Heart left ventricle (tissue), 13 donors: ENCODE results near the gene GRPEL2.

Source experiments
- POLR2A ChIP-seq, 2 donors: fragments of 450-650 bp; IDR thresholded peaks; one replicate each; pipeline ENCODE4 v1.6.1; 2017; ENCODE audit warnings: antibody characterized with exemption in 2 of 2, mild to moderate bottlenecking in 2 of 2, moderate library complexity in 2 of 2
- TF ChIP-seq, protein P1 (sequence below), 12 donors: fragments of 200-600 bp; sonication (generic) in 4 of 12; IDR thresholded peaks; one replicate each; pipeline versions ENCODE4 v1.5.0 to v1.8.0; 2018 to 2022; ENCODE audit warnings: antibody characterized with exemption in 12 of 12, mild to moderate bottlenecking in 5 of 12
- donor health status: ischemic (EF 13 %, LVEDD 7.1; RV severe dilation, severe dysfunction).
- donor health status: DM: no; HTN: yes; CAD: no.
- donor health status: DM: no; HTN: no; CAD: no.
- donor health status: ischemic (EF 25% LVEDD 6.9; RV normal size, moderate dysfunction).
- donor health status: ischemic (EF 25% LVEDD 5.7; RV mildly dilated, moderate dysfunction).
- donor health status: ischemic (EF 35%, LVEDD 5.7; RV mildly dilated, moderate dysfunction).
- donor health status: nonischemic (EF 11% LVEDD 7.7; RV severe dilation, severe dysfunction).
- donor health status: DM: yes; HTN: yes; CAD: no.
- donor health status: PGD.
- donor health status: ischemic (EF 29% LVEDD 5.4; RV normal size, mild dysfunction).
- donor health status: nonischemic (EF 23%, LVEDD 6.1; RV moderate dilation, normal function).

GRCh38 chr5:149299451-149300054 is 45.7 kb upstream of the GRPEL2 start:
- no peak for TF ChIP-seq POLR2A (IDR thresholded peaks at IDR 0.05)
- TF ChIP-seq, protein P1, sequence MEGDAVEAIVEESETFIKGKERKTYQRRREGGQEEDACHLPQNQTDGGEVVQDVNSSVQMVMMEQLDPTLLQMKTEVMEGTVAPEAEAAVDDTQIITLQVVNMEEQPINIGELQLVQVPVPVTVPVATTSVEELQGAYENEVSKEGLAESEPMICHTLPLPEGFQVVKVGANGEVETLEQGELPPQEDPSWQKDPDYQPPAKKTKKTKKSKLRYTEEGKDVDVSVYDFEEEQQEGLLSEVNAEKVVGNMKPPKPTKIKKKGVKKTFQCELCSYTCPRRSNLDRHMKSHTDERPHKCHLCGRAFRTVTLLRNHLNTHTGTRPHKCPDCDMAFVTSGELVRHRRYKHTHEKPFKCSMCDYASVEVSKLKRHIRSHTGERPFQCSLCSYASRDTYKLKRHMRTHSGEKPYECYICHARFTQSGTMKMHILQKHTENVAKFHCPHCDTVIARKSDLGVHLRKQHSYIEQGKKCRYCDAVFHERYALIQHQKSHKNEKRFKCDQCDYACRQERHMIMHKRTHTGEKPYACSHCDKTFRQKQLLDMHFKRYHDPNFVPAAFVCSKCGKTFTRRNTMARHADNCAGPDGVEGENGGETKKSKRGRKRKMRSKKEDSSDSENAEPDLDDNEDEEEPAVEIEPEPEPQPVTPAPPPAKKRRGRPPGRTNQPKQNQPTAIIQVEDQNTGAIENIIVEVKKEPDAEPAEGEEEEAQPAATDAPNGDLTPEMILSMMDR (IDR thresholded peaks at IDR 0.05): no peak
